ENCODE measurements around the gene MAP2K2.

DNA sequence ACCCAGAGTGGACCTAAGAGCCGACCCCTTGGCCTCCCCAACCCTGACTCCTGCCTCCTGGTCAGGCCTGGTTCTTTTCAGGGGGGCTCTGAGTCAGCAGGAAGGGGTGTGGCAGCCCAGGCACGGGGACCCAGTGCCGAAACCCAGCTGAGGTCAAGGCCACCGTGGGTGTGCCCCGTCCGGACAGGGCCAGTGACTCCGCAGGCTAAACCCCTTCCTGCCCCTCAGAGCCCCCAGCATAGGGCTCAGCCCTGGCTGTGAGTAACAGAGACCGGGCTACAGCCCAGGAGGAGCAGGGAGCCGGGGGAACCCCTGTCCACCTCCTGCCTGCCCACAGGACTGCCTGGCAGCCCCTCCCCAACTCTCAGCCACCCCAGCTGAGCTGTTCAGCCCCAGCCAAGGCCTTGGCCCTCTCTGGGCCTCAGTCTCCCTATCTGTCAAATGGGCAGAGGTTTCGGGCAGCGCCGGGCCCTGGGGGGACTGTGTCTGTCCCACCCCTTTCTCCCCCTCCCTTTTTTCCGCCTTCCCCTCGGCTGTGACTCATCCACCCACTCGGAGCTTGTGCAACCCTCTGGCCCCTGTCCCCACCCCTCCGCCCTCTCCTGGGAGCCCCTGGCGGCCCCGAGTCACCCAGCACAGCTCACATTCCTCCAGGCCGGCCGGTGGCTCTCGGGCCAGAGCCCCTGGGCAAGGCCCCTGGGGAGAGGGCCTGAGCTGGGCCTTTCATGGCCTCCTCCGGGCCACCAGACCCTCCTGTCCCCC lies 65.8 kb downstream of the MAP2K2 start:
- no peak for TF ChIP-seq POLR2A (IDR thresholded peaks at IDR 0.05)
- TF ChIP-seq, protein P1, sequence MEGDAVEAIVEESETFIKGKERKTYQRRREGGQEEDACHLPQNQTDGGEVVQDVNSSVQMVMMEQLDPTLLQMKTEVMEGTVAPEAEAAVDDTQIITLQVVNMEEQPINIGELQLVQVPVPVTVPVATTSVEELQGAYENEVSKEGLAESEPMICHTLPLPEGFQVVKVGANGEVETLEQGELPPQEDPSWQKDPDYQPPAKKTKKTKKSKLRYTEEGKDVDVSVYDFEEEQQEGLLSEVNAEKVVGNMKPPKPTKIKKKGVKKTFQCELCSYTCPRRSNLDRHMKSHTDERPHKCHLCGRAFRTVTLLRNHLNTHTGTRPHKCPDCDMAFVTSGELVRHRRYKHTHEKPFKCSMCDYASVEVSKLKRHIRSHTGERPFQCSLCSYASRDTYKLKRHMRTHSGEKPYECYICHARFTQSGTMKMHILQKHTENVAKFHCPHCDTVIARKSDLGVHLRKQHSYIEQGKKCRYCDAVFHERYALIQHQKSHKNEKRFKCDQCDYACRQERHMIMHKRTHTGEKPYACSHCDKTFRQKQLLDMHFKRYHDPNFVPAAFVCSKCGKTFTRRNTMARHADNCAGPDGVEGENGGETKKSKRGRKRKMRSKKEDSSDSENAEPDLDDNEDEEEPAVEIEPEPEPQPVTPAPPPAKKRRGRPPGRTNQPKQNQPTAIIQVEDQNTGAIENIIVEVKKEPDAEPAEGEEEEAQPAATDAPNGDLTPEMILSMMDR (IDR thresholded peaks at IDR 0.05 in 8 of 11, conservative IDR thresholded peaks at IDR 0.05 in 3 of 11): peak in 3 of 11 experiments; percentile 9 to 32 (median 30)
- TF ChIP-seq POLR2AphosphoS5 (IDR thresholded peaks at IDR 0.05): peak; percentile 63 to 82 (median 66)
